Right lobe of liver (tissue), 4 donors: ENCODE measurements around the gene PARVA.

Experiments used
- POLR2A ChIP-seq: fragments of 450-650 bp; IDR thresholded peaks from one replicate; pipeline ENCODE4 v1.6.1; 2017; ENCODE audit warnings: antibody characterized with exemption, mild to moderate bottlenecking
- TF ChIP-seq, protein P1 (sequence below), 4 donors: fragments of 200-600 bp in 3 of 4; fragments of 450-650 bp in 1 of 4; IDR thresholded peaks; one replicate each; pipeline versions ENCODE4 v1.5.1 to v1.8.0; 2016 to 2022; ENCODE audit warnings: antibody characterized with exemption in 4 of 4, mild to moderate bottlenecking in 2 of 4
- donor health status: DM: no; HTN: no; CAD: no.
- donor health status: DM: no; HTN: no; CAD: no.
- donor health status: DM: no; HTN: yes; CAD: no.

DNA sequence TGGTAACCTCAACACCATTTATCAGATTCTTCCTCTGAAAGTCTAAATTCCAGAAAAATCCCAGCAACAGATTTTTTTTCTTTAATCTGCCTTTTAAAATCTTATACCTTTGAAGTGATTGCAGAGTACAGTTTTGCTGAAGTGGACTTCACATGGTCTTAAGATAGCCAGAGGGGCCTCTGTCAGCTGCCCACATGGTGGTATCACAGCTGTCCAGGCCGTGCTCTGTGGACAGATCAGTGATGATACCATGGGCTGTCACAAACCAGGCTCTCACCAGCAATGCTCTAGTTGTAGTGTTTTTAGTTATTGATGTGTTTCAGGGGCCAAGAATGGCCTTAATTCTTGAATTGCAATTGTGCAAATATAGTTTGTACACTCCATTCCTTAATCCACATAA is 44.0 kb downstream of the PARVA start:
- TF ChIP-seq, protein P1, sequence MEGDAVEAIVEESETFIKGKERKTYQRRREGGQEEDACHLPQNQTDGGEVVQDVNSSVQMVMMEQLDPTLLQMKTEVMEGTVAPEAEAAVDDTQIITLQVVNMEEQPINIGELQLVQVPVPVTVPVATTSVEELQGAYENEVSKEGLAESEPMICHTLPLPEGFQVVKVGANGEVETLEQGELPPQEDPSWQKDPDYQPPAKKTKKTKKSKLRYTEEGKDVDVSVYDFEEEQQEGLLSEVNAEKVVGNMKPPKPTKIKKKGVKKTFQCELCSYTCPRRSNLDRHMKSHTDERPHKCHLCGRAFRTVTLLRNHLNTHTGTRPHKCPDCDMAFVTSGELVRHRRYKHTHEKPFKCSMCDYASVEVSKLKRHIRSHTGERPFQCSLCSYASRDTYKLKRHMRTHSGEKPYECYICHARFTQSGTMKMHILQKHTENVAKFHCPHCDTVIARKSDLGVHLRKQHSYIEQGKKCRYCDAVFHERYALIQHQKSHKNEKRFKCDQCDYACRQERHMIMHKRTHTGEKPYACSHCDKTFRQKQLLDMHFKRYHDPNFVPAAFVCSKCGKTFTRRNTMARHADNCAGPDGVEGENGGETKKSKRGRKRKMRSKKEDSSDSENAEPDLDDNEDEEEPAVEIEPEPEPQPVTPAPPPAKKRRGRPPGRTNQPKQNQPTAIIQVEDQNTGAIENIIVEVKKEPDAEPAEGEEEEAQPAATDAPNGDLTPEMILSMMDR (IDR thresholded peaks at IDR 0.05), result no peak
- TF ChIP-seq POLR2A, result no peak
